Measurements from ENCODE around the gene ZNF280C.

ZNF280C gene

DNA sequence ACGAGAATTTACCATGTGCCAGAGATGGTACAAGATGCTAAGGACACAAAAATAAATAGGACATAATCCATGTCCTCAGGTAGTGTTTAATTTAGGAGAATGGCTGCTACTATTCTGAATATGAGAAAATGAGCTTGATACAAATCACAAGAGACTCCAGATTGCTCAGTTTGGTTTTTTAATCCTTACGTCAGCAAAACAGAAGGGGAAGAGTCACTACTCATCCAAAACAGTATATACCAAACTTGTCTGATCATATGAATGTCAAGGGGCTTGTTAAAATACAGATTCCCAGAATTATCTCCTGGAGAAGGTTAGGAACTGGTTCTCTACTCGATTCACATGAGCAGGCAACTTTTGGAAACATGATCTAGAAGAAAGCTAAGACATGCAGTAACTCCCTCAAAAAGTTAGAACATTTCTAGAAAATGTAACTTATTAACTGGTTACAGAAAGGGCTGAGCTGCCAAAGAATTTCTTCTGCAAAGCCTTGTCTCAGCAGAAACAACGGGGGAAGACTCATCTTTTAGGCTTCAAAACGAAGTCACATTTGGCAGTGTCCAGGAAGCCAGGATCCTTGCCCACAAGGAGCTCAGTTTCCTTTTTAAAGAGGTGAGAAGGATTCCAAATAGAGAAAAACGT lies 106.5 kb downstream of the ZNF280C start:
- peaks cover 32% of the 10 kb centered on the region for H3K79me2 ChIP-seq (ENCODE audit: insufficient read depth, low read length)
- TF ChIP-seq EZH2 (IDR thresholded peaks at IDR 0.05; ENCODE audit: borderline replicate concordance, low read length), result no peak
- TF ChIP-seq, protein P1, sequence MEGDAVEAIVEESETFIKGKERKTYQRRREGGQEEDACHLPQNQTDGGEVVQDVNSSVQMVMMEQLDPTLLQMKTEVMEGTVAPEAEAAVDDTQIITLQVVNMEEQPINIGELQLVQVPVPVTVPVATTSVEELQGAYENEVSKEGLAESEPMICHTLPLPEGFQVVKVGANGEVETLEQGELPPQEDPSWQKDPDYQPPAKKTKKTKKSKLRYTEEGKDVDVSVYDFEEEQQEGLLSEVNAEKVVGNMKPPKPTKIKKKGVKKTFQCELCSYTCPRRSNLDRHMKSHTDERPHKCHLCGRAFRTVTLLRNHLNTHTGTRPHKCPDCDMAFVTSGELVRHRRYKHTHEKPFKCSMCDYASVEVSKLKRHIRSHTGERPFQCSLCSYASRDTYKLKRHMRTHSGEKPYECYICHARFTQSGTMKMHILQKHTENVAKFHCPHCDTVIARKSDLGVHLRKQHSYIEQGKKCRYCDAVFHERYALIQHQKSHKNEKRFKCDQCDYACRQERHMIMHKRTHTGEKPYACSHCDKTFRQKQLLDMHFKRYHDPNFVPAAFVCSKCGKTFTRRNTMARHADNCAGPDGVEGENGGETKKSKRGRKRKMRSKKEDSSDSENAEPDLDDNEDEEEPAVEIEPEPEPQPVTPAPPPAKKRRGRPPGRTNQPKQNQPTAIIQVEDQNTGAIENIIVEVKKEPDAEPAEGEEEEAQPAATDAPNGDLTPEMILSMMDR (IDR thresholded peaks at IDR 0.05; ENCODE audit: low read length), result no peak
- no peak overlapping the region for H3K4me2 ChIP-seq (ENCODE audit: low read length)
- no peaks in the 10 kb centered on the region for H3K9me2 ChIP-seq (ENCODE audit: low read depth, low read length)
- no peak overlapping the region for H3K27ac ChIP-seq (ENCODE audit: low read depth, low read length, poor library complexity, severe bottlenecking)
- H3F3A ChIP-seq (ENCODE audit: insufficient read depth, low read length), result no peaks in the 10 kb centered on the region
- H3K4me3 ChIP-seq (ENCODE audit: low read depth, low read length, poor library complexity, severe bottlenecking), result no peak overlapping the region
- no peak overlapping the region for H2AFZ ChIP-seq (ENCODE audit: low read length)
- no peaks in the 10 kb centered on the region for H3K27me3 ChIP-seq (ENCODE audit: insufficient read depth, low read length)
- no peaks in the 10 kb centered on the region; the same call in 1 of the 2 replicates for H3K36me3 ChIP-seq (ENCODE audit: insufficient read depth, low read length)
- H4K20me1 ChIP-seq (ENCODE audit: insufficient read depth, low read length), result no peaks in the 10 kb centered on the region
- no peak overlapping the region for H3K9ac ChIP-seq (ENCODE audit: low read length)
- H3K4me1 ChIP-seq (ENCODE audit: insufficient read depth, low read length, severe bottlenecking), result peaks cover 48% of the 10 kb centered on the region
- no peaks in the 10 kb centered on the region for H3K9me3 ChIP-seq (ENCODE audit: low read length)

DNA sequence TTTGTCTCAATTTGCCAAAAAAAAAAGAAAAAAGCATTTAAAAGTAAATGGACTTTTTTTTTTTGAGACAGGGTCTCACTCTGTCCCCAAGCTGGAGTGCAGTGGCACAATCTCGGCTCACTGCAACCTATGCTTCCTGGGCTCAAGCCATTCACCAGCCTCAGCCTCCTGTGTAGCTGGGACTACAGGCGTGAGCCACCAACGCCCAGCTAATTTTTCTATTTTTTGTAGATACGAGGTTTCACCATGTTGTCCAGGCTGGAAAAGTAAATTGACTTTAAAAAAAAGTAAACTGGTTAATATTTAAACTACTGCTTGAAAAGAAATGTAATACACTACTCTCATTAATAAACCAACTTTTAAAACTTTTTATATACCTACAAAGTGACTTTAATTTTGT lies 108.9 kb downstream of the ZNF280C start:
- no peak overlapping the region for H3K9ac ChIP-seq (ENCODE audit: low read length)
- H3K27me3 ChIP-seq (ENCODE audit: insufficient read depth, low read length), result no peaks in the 10 kb centered on the region
- H4K20me1 ChIP-seq (ENCODE audit: insufficient read depth, low read length), result no peaks in the 10 kb centered on the region
- TF ChIP-seq, protein P1 (IDR thresholded peaks at IDR 0.05; ENCODE audit: low read length), result no peak
- TF ChIP-seq EZH2 (IDR thresholded peaks at IDR 0.05; ENCODE audit: borderline replicate concordance, low read length), result no peak
- H3K4me3 ChIP-seq (ENCODE audit: low read depth, low read length, poor library complexity, severe bottlenecking), result no peak overlapping the region
- H3K36me3 ChIP-seq (ENCODE audit: insufficient read depth, low read length), result peaks cover 14% of the 10 kb centered on the region
- H3K4me1 ChIP-seq (ENCODE audit: insufficient read depth, low read length, severe bottlenecking), result peaks cover 42% of the 10 kb centered on the region
- H3K9me2 ChIP-seq (ENCODE audit: low read depth, low read length), result no peaks in the 10 kb centered on the region
- no peaks in the 10 kb centered on the region for H3K9me3 ChIP-seq (ENCODE audit: low read length)
- H3K27ac ChIP-seq (ENCODE audit: low read depth, low read length, poor library complexity, severe bottlenecking), result no peak overlapping the region
- peaks cover 27% of the 10 kb centered on the region for H3K79me2 ChIP-seq (ENCODE audit: insufficient read depth, low read length)
- no peaks in the 10 kb centered on the region for H3F3A ChIP-seq (ENCODE audit: insufficient read depth, low read length)
- H2AFZ ChIP-seq (ENCODE audit: low read length), result no peak overlapping the region
- H3K4me2 ChIP-seq (ENCODE audit: low read length), result no peak overlapping the region

DNA sequence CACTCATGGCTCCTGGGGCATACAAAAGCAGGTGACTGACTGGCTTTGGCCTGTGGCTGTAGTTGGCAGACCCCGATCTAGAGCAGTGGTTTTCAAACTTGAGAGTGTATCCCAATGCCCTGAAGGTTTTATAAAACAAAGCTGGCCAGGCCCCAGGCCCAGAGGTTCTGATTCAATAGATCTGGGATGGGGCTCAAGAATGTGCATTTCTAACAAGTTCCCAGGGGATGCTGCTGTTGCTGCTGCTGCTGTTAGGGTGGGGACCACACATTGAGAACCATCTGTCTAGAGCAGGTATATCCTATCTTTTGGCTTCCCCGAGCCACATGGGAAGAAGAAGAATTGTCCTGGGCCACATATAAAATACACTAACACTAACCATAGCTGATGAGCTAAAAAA lies 110.4 kb downstream of the ZNF280C start:
- no peaks in the 10 kb centered on the region for H4K20me1 ChIP-seq (ENCODE audit: insufficient read depth, low read length)
- H3K4me2 ChIP-seq (ENCODE audit: low read length), result no peak overlapping the region
- peaks cover 19% of the 10 kb centered on the region for H3K79me2 ChIP-seq (ENCODE audit: insufficient read depth, low read length)
- no peaks in the 10 kb centered on the region for H3K9me3 ChIP-seq (ENCODE audit: low read length)
- peaks cover 26% of the 10 kb centered on the region for H3K36me3 ChIP-seq (ENCODE audit: insufficient read depth, low read length)
- TF ChIP-seq EZH2 (IDR thresholded peaks at IDR 0.05; ENCODE audit: borderline replicate concordance, low read length), result no peak
- TF ChIP-seq, protein P1 (IDR thresholded peaks at IDR 0.05; ENCODE audit: low read length), result no peak
- no peaks in the 10 kb centered on the region for H3K27me3 ChIP-seq (ENCODE audit: insufficient read depth, low read length)
- no peaks in the 10 kb centered on the region for H3K9me2 ChIP-seq (ENCODE audit: low read depth, low read length)
- no peak overlapping the region for H2AFZ ChIP-seq (ENCODE audit: low read length)
- H3F3A ChIP-seq (ENCODE audit: insufficient read depth, low read length), result no peaks in the 10 kb centered on the region
- peaks cover 28% of the 10 kb centered on the region for H3K4me1 ChIP-seq (ENCODE audit: insufficient read depth, low read length, severe bottlenecking)
- H3K27ac ChIP-seq (ENCODE audit: low read depth, low read length, poor library complexity, severe bottlenecking), result no peak overlapping the region
- no peak overlapping the region for H3K4me3 ChIP-seq (ENCODE audit: low read depth, low read length, poor library complexity, severe bottlenecking)
- no peak overlapping the region for H3K9ac ChIP-seq (ENCODE audit: low read length)
